ENCODE results near the gene SLIRP. TPM values are rescaled to one million over a fixed set of nuclear protein-coding genes. Genes with fewer than 3 reads are reported as not detected.
A peak's percentile ranks its signal among the peaks of the same experiment; 100 is the strongest.
"Not testable (repeated sequence)": the region's sequence is repeated elsewhere in the genome, so short reads cannot be mapped to it uniquely, and the experiment has no call there.

SLIRP gene
- total RNA-seq = 59.6 TPM

DNA sequence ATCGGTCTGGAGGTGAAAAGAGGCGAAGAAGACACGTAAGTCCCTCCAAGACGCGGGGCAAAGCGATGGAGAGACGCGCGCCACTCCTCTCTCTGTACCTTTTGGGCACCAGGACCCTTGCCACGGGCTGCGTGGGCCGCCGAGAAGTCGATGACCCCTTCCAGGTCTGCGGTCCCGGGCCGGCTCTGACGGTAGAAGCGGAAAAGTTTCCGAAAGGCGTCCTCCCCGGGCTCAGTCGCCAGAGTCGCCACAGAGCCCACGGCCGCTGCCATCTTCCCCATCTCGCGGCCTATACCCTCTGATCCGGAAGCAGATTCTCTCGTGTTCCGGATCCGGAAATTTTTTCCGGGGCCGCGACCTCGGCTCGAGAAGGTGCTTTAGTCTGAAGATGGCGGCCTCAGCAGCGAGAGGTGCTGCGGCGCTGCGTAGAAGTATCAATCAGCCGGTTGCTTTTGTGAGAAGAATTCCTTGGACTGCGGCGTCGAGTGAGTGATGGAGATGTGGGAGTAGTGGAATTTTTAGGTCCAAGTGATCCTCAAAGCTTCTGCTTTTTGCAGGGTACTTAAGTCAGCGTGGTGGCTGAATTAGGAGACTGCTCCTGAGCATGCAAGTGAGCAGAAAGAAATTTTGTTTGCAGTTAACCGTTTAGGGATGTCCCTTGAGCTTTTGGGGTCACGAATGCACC, at the start of gene SLIRP, which contains the start of gene ALKBH1:
TSS of gene SLIRP (plus strand) at position 380 of the 685 bp plus-strand sequence. CDS start at position 389, 9 bp downstream.
TSS of gene ALKBH1 (minus strand) at position 300 of the 685 bp plus-strand sequence. CDS start at position 281, 19 bp downstream.
- DNase-seq = peak; percentile 82

DNA sequence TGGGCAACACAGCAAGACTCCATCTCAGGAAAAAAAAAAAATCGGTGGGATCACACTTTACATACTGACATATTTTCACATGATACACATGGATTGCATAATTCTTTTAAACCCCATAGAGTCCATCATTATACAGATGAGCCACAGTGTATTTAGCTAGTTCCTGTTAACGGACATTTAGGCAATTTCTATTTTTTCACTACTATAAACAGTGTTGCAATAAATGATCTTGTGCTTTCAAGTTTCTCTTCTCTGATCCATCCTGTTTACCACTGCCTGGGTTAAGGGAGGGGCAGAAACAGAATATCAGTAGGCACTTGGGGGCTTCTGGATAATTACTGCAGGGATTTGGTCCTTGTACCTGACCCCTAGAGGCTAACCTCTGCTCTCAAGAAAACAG, 48.1 kb upstream of the SLIRP start:
- no peak for DNase-seq

DNA sequence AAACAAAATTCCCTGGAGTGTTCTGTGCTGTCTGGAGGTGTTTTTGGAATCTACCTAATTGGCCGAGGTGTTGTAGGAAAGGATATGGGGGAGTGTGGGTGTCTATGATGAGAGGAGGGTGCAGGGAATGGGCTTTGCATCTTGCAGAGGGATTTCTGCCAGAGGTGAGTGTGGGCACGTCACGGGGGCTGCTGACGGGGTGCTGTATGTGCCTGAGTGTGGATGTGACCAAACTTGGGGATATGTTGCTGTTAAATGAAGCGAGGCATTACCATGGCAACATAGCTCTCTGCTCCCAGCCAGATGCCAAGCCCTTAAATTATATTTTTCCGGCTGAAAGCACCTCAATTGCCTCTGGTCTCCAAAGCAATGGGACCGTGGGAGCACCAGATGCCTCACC, 47.1 kb upstream of the SLIRP start:
- peak; percentile 63 for DNase-seq

DNA sequence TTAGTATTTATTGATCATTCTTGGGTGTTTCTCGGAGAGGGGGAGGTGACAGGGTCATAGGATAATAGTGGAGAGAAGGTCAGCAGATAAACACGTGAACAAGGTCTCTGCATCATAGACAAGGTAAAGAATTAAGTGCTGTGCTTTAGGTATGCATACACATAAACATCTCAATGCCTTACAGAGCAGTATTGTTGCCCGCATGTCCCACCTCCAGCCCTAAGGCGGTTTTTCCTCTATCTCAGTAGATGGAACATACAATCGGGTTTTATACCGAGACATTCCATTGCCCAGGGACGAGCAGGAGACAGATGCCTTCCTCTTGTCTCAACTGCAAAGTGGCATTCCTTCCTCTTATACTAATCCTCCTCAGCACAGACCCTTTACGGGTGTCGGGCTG, 46.3 kb upstream of the SLIRP start:
- not testable (repeated sequence) for DNase-seq

DNA sequence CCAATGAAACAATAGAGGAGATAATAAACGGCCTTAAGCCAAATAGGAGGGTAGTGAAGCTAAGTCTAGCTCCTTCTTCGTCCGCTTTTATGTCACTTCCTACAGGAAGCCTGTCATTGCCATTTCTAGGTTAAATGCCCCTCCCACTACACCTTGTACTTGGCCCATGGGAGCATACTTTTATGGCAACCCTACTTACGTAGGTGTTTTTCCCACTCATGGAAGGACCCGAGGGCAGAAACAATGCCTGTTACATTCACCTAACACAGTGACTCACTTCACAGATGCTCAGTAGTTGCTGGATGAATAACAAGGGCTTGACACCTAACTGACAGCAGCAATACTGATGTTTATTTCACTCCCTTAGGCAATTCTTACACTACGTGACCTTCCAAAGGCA, 44.6 kb upstream of the SLIRP start:
- no peak for DNase-seq

DNA sequence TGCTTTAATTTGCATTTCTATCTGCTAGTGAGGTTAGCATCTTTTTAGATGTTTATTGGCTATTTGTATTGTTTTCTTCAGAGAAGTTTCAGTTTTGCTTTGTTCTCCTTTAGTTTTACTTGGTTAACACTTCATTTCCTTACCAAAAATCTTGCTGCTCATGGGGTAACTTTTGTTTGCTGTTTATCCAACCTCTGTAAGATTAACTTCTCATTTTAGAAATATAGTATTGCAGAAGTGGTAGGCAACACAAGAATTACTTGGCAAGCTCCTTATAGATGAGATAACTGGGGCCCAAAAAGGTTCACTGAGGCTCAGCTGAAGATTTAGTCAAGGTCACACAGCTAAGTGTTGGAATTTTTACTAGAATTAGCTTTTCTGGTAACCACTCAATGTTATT, 40.6 kb upstream of the SLIRP start:
- no peak for DNase-seq

DNA sequence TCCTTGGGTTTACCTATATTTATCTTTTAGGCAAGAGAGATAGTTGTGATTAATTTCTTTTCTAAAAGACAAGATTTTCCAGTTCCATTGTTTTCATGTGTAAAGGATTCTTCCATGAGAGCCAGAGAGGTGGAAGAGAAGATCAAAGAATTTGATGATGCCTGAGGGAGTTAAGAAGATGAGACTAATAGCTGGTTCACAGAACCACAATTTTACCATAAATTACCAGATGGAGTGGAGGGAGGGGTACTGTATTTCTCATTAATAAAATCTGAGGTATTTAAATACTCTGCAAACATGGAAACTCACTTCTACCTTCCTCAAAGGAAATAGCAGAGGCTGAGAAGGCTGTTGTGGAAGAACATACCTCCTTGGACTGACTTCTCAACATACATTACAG, 34.7 kb upstream of the SLIRP start:
- DNase-seq = no peak

DNA sequence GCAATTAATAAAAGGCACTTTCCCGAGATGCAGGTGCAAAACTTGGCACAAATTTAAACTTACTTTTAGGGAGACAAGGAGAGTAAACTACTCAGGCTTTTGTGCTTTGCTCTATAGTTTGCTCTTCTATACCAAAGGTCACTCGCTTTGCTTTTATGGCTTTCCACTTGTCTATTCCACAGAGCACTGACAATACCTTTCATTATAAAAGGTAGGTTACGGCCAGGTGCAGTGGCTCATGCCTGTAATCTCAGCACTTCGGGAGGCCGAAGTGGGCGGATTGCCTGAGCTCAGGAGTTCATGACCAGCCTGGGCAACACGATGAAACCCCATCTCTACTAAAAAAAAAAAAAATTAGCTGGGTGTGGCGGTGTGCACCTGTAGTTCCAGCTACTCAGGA, 33.0 kb upstream of the SLIRP start:
- no peak for DNase-seq

DNA sequence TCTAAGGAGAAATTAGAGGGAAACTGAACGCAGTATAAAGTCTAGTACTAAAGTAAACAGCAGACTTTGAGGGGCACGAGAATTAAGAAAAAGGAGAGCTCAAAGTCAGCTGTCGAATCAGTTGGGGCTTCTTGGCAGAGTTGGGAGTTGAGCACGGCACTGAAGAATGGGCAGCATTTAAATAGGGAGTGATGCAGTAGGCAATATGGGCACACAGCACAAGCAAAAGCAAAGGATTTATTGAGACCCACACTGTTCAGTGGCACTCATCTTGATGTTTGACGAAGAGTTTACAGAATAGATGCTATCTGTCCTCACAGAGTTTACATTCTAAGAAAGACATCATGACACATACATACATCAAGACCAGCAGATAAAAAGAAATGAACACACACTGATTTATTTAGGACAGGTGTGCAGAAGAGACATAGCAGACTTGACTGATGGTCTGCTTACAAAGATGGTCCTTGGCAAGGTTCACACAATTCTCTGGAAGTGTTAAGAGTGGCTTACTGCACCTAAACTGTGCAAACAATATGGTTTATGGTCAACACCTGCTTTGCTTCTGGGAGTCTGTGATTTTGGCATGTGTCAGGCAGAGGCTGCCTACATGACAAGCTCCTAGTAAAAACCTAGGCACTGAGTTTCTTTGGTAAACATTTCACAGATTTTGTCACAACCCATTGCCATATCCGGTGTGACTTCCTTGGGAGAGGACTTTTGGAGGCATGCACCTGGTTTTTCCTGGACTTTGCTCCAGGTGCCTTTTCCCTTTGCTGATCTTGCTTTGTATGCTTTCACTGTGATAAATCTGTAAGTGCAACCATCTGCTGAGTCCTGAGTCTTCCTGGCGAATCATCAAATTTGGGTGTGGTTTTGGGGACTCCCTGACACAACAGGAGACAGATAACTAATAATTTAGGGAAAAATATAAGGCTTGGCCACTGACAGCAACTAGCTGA, 26.4 kb upstream of the SLIRP start:
- no peak for DNase-seq

DNA sequence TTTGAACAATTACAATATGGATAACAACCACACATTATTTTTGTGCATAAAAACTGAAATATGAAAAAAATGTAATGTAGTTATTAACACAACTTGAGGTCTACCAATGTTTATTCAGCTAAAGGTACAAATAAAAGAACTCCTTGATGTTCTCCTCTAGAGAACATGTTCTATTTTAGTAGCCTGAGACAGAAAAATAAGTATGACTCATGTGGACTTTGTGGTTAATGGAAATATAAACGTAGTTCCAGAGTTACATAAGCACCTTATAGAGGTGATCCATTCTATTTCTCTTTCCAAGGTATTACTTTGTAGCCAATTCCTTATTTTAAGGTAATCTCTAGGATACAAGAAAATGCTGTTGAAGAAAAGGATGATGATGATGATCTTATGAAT, 25.7 kb upstream of the SLIRP start:
- no peak for DNase-seq

DNA sequence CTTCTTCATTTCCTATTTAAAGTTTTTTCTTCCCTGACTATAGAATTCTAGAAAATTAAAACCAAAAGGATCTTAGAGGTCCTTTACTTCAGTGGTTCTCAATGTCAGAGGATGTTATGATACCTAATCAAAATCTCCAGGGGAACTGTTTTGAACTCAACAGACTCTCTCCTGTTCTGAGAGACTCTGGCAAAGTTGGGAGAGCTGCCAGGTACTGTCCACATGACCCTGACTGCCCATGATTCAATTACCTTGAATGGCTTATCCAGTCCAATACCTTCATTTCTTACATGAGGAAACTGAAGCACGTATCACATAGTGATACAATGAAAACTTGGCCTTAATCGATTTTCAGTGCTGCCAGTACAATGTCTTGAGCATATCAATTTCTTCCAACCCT, 16.6 kb upstream of the SLIRP start:
- DNase-seq = no peak

DNA sequence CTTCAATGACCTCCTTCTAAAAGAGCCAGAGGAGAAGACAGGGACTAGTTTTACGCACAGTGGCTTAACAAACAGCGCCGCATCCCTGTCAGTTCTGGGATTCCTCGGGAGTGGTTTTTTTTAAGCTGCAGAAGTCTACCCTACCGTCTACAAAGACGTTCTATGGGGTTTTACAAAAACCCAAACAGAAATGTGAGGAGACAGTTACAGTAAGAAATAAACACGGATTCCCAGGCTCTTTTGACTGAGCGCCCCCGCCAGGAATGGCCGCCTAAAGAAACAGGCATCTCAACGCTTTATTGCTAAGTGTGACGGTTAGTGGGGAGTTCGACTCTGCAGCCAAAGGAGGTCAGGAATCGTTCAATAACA, 564 bp upstream of the SLIRP start:
- peak; percentile 26 for DNase-seq

DNA sequence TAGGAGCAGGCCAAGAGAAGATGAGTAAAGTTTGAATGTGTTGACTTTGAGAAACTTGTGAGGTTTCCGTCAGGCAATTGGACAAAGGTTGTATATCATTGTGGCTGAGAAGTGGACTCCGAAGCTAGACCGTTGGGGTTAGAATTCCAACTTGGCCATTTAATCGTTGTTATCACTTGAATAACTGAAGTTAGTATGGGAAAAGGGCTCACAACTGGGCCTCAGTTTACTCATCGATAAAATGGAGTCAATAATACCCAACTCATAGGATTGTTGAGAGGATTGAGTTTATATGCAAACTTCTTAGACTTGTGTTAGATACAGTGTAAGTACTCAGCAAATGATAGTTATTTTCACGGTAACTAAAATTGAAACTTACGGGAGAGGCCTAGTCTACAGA, 846 bp downstream of the SLIRP start:
- DNase-seq = no peak

DNA sequence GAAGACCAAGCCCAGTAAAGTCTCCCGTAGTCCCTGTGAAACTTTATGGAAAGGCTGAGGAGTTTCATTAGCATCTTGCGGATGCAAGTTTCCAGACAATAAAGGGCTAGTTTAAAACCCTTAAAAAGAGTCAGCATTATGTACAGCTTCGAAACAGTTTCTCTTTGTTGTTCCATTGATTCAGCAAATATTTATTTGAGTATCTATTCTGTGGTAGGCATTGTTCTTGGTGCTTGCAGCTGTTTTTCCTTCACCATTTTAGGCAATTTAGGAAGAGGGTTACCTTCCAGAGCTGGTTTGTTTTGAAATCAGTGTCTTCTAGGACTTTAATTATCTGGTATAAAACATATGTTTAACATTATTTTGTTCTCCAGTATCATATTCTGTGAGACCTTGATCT, 1.5 kb downstream of the SLIRP start:
- no peak for DNase-seq

DNA sequence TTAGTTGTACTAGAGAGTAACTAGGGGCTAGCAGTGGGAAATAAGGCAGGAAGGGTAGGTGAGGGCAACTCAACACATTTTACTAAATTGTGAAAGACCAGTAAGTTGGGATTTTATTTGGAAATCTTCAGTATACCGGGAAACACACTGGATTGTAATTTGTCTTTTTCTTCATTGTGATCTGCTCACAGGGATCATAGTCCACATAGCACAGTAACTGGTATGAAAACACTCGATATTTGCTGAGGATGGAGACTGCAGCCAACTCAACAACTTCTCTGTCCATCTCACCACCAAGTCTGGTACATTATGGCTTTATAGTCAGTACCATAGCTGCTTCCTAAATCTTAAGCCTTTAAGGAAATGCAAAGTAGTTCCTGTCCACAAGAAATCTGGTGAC, 2.5 kb downstream of the SLIRP start:
- no peak for DNase-seq

DNA sequence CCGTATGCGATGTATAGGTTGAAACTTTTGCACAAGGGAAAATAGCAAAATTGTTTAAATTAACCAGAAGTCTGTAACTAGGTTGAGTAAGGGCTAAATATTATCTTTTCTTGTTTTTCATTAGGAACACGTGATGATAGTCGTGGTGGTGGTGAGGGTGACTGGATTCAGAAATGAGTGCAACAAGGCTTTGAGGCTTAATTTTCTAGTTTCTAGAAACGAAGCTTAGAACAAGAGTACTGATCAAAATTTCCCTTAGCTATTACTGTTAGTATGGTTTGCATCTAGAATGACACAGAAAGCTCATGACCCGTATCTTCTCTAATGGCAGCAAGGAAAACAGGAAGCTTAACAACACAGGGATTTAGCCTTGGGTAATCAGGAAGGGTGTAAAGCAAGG, 7.0 kb downstream of the SLIRP start:
- no peak for DNase-seq

DNA sequence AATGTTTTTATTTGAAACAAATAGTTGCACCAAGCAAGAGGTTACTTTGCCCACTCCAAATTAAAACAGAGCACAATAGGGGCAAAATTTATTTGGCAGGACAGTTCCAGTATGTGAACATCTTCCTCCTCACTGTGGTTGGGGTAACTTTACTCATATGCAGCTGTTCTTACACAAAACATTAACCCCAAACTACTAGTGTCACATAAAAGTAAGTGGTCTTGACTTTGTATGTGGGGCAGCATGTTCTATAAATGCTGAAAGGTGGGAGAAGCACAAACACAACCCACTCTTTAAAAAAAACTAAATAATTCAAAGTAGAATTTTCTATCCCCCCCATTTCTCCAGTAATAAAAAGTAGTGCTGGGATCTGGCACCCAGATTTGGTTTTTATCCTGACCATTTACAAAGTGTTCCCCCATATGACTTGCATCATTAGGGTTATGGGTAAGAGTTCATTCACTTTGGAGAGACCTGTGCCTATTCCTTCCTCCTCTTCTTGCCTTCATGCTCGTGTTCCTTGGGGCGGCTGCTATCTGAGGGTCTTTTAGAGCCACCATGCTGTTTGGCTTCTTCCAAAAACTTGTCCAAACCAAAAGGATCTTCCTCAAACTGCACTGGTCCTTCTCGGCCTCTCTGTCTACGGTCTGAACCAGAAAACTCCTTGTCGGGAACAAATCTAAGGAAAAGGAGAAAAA, 9.9 kb downstream of the SLIRP start:
- DNase-seq = no peak

DNA sequence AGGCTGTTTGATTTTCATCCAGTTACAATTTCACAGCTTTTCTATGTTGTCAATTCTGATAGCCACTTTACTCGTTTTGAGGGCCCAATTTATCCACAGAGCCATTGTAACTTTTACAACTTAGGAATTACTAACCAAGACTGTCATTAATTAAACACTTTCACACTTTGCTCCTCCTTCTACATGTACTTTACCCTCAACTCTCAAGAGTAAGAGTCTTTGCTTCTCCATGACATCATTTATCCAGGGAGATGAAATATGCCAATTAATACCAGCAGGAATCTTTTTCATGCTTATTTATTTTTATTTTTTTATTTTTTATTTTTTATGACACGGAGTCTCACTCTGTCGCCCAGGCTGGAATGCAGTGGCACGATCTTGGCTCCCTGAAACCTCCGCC, 13.5 kb downstream of the SLIRP start:
- DNase-seq = no peak

DNA sequence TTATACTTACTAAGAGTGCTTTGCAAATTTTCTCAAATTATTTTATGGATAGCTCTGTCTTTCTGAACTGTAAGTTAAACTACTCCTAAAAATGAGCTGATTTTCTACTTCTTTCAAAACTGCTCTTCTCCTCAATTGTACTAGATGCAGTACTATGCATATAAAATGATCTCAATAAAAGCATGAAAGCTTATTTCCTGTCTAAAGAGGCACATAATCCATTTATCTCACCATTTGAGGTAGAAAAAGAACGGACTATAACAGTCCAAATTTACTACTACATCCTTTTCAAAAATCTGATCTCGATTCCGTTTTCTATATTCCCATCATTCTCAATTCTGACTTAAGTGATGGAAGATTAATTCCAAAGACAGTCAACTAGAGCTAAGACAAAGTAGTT, 14.4 kb downstream of the SLIRP start:
- DNase-seq = no peak

DNA sequence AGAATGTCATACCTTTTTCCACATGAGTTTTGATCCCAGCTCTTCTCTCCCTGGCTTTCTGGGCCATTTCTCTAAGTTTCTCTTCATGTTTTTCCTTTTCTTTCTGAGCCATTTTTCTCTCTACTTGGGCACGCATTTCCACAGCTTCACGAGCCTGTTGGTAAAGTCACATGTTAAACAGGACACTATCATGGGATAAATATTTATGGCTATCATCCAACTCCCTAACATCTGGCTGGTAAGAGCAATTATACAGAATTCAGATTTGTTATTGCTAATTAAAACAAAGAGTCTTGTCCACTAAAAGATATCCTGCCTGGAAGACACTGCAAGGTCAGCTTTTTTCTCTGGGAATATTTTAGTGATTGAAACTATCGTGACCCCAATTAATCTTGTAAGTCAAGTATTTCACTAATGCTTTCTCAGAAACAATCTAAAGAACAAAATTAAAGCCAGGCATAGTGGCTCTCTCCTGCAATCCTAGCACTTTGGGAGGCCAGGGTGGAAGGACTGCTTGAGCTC, 23.1 kb downstream of the SLIRP start:
- DNase-seq = no peak

DNA sequence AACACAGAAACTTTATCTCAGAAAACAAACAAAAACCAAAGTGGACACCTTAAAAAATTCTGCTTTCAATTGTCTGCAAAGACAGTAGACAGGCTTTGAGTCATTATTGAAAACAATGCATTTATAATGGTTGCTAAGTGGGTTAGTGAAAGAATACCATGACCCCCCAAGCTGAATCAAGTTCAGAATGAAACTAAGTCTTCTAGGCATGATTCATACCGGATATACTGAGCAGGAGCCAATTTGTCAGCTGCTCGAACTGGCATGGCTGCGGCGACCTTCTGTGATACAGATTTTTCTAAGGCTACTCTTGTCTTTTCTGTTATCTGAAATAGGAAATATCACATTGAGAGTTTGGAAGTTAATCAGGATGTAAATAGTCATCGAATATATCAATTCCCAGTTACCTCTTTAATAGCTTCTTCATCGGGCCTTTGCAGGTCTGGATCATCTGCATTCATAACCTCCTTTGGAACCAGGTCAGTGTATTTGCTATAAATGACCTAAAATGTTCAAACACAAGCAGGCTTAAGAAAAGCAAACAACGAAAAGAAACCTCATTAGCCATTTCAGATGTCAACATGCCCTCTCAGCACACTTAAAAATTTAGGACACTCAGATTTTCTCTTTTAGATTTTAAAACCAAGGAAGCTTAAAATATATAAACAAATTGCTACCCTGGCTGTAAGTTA, 30.8 kb downstream of the SLIRP start:
- DNase-seq = no peak

DNA sequence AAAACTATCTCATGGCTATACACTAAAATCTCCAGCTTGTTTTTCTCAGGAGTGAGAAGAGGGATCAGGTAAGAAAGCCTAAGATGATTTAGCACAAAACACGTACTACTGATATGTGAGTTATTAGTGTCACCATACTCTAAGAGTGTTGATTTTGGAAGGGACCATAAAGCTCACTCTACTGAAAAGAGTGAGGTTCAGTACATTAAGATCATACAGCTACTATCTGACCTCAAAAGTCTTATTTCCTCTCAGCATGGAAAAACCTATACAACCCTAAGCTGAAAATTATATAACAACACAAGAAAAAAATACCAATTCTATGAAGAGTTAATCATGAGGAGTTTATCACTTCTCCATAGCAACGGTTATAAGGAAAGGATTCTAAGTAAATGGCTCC, 33.5 kb downstream of the SLIRP start:
- DNase-seq = no peak
